Pancreas (tissue), 10 donors: ENCODE measurements around the gene DYNLT1. TPM values are rescaled to one million over a fixed set of nuclear protein-coding genes. Genes with fewer than 3 reads are reported as not detected.
A peak's percentile ranks its signal among the peaks of the same experiment; 100 is the strongest.
"Not testable (repeated sequence)": the region's sequence is repeated elsewhere in the genome, so short reads cannot be mapped to it uniquely, and the experiment has no call there.

Source experiments
- ATAC-seq, 4 donors: fragments of 200-7000 bp; cut with Tn5 transposase; one replicate each; pipeline versions ENCODE4 v1.8.0 to v1.9.1; 2020; ENCODE audit warnings: mild to moderate bottlenecking in 4 of 4, moderate library complexity in 4 of 4
- DNase-seq, 6 donors: peaks; one replicate each; pipeline ENCODE4 v3.0.0-alpha.2; 2020
- FAIRE-seq: peaks from 2 replicates; lab custom pipeline; 2012; peaks lifted over from hg19 to GRCh38; lab: Jason Lieb, UNC
- H3K27ac ChIP-seq, 4 donors: fragments of 200-600 bp; sonication (generic); 1 replicate in 3 of 4; 2 replicates in 1 of 4; pipeline versions ENCODE4 v1.5.0 to v1.8.0; 2020
- H3K27me3 ChIP-seq, 4 donors: fragments of 200-600 bp; one replicate each; pipeline ENCODE4 v1.8.0; 2021
- H3K36me3 ChIP-seq, 3 donors: fragments of 200-600 bp; sonication (generic) in 1 of 3; one replicate each; pipeline versions ENCODE4 v1.5.0 to v1.8.0; 2020 to 2021
- H3K4me1 ChIP-seq, 3 donors: fragments of 200-600 bp; one replicate each; pipeline ENCODE4 v1.8.0; 2021
- H3K4me3 ChIP-seq, 4 donors: fragments of 200-600 bp; sonication (generic) in 2 of 4; one replicate each; pipeline versions ENCODE4 v1.5.0 to v1.8.0; 2020 to 2021
- H3K9me3 ChIP-seq, 4 donors: fragments of 200-600 bp; one replicate each; pipeline ENCODE4 v1.8.0; 2021
- WGBS, 2 donors: extraction: QIAGEN DNeasy Blood & Tissue Kit; methylation state at CpG; one replicate each; pipeline ENCODE4 v1.1.7; 2013; 5-methylcytosine and 5-hydroxymethylcytosine counted together
- intact Hi-C, 3 donors: fragments of 100-400 bp; cut with DNase I; formaldehyde crosslinking; loops; one replicate each; pipeline versions ENCODE4 v1.11.1 to v1.14.2; 2022
- polyA plus RNA-seq, 2 donors: library from polyadenylated mRNA; stranded (reverse); fragments of 200-250 nt; gene quantifications; one replicate each; pipeline ENCODE4 v1.2.3, GENCODE V29; 2013
- total RNA-seq, 6 donors: library from RNA; stranded (reverse); fragmentation: NEBNext Ultra II Directional in 4 of 6; extraction: Animal tissue kit (Norgen Biotek cat#: 25700) in 4 of 6; gene quantifications; one replicate each; pipeline versions ENCODE4 v1.2.1 to v1.2.4, GENCODE V29; 2021 to 2023
- TF ChIP-seq, protein P1 (sequence below), 4 donors: fragments of 200-600 bp; sonication (generic) in 3 of 4; IDR thresholded peaks; one replicate each; pipeline versions ENCODE4 v1.5.0 to v1.8.0; 2021; ENCODE audit warnings: antibody characterized with exemption in 4 of 4
- donor health status: healthy with polysubstance abuse.
- donor health status: DM: no; HTN: no; CAD: no; lungs with moderate emphysema.
- donor health status: DM: no; HTN: no; CAD: no.
- donor health status: control.
- donor health status: control.
- donor health status: Bipolar disorder and iron deficiency.
- donor health status: DM: yes; HTN: yes; CAD: no.
- donor health status: DM: no; HTN: no; CAD: no.
- donor health status: DM: no; HTN: no; CAD: no.
- donor health status: DM: yes; HTN: yes; CAD: no.

DYNLT1 gene
- total and polyA plus RNA-seq, 8 donors = 19.0 to 80.9 (median 36.8) TPM

DNA sequence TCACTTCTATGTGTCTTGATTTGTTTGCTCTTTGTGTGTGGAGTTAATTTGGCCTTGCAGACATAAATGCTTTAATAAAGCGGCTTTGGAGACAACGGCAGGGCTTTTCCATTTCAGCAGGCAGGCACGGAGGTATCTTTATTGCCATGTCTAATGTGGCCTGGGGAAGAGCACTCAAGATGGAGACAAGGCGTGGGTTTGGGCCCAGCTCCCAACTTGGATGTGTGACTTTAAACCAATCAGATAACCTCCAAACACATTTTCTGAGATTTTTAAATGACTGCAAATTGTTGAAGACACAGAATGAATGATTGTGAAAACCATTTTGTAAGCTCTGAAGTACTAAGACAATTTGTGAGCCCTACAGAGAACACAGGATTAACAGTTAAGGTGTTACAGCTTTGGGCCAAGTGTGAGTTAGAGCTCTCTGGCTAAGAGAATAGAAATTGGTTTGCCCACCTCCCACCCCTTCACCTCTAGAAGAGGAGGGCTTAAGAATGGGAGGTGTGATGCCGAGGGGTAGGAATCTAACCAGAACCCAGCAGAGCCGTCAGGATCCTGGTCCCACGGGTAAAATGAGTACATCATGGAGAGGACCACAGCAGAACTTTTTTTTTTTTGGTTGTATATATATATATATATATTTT is 9.0 kb downstream of the DYNLT1 start:
- intact Hi-C loops = no loop called here
- FAIRE-seq (no peak), DNase-seq (no peak), ATAC-seq (no peak)
- TF ChIP-seq, protein P1, sequence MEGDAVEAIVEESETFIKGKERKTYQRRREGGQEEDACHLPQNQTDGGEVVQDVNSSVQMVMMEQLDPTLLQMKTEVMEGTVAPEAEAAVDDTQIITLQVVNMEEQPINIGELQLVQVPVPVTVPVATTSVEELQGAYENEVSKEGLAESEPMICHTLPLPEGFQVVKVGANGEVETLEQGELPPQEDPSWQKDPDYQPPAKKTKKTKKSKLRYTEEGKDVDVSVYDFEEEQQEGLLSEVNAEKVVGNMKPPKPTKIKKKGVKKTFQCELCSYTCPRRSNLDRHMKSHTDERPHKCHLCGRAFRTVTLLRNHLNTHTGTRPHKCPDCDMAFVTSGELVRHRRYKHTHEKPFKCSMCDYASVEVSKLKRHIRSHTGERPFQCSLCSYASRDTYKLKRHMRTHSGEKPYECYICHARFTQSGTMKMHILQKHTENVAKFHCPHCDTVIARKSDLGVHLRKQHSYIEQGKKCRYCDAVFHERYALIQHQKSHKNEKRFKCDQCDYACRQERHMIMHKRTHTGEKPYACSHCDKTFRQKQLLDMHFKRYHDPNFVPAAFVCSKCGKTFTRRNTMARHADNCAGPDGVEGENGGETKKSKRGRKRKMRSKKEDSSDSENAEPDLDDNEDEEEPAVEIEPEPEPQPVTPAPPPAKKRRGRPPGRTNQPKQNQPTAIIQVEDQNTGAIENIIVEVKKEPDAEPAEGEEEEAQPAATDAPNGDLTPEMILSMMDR (IDR thresholded peaks at IDR 0.05) = no peak
- Histone ChIP-seq H3K4me1 (peaks cover 0 to 7% (median 4%) of the 10 kb centered on the region in 3 donors), H3K27ac (no peak overlapping the region), H3K36me3 (peaks cover 0 to 16% (median 0%) of the 10 kb centered on the region in 3 donors), H3K27me3 (no peaks in the 10 kb centered on the region), H3K9me3 (no peaks in the 10 kb centered on the region), H3K4me3 (no peak overlapping the region)
- WGBS, 2 donors = 89 to 92% methylated on average over 7 of the region's 7 CpGs

DNA sequence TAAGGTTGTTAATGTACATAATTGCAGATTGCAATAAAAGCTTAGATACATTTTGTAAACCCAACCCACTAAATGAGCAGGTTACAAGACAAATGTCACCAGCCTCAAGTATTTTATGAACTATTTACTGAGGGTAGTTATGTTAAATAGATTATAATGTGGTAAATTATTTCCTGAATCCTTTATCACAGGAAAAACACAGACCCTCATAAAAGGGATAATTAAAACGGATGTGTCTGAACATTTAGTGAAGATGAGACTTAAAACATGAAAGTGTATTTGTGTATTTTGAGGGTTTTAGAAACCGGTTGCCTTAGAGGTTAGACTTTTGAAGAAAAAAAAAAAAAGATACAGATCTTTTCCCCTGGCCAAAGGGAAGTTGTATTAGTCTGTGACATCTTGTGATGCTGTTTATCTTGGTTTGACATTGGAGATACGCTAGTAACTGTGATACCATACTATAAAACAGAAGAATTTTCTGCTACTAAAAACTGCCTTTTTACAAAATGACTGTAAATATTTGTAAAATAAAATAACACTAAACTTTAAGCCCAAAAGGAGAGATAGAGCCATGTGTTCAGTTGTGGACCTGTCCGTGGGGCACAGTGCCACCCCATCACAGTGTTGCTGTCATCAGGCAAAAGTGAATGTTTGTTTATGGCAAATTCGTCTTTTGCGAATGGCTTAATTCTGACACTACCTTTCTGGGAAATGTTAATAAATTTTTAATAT is 9.7 kb downstream of the DYNLT1 start:
- FAIRE-seq (no peak), DNase-seq (no peak)
- H3K27me3 ChIP-seq = no peaks in the 10 kb centered on the region

DNA sequence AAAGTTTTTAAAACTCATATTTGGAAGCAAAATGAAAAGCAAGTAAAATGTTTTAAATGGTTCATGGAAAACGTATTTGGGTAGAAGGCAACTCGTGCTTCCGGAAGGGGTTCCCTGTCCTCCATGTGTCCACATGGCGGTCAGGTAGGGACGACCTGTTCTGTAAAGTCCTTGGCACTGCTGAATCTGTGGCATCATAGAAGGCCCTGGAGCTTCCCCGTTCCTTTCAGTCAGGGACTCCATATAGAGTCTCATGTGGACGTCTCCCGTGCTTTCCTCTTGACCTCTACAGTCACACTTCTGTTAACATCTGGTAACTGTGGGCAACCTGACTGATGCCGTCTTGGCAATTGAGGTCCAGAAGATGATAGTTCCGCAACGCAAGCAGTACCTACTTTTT is 11.4 kb downstream of the DYNLT1 start:
- Histone ChIP-seq H3K9me3 (no peaks in the 10 kb centered on the region), H3K4me1 (peaks cover 4 to 9% (median 9%) of the 10 kb centered on the region in 3 donors), H3K27me3 (no peaks in the 10 kb centered on the region), H3K36me3 (peaks cover 2 to 26% (median 3%) of the 10 kb centered on the region in 3 donors), H3K4me3 (no peak overlapping the region), H3K27ac (no peak overlapping the region)
- intact Hi-C loops = no loop called here
- TF ChIP-seq, protein P1 (IDR thresholded peaks at IDR 0.05) = no peak
- 85 to 90% methylated on average over 11 of the region's 11 CpGs for WGBS, 2 donors
- DNase-seq (no peak), FAIRE-seq (no peak), ATAC-seq (no peak)

More for the DNA sequence above, 9.7 kb downstream of the DYNLT1 start:
- H3K4me1 ChIP-seq = peaks cover 0 to 7% (median 4%) of the 10 kb centered on the region in 3 donors
- H3K27ac ChIP-seq = no peak overlapping the region
- 73 to 77% methylated on average over 6 of the region's 6 CpGs for WGBS, 2 donors
- no peaks in the 10 kb centered on the region for H3K9me3 ChIP-seq
- intact Hi-C loops = no loop called here
- H3K36me3 ChIP-seq = peaks cover 0 to 20% (median 0%) of the 10 kb centered on the region in 3 donors
- ATAC-seq = no peak
- no peak overlapping the region for H3K4me3 ChIP-seq
- TF ChIP-seq, protein P1 (IDR thresholded peaks at IDR 0.05) = no peak

DNA sequence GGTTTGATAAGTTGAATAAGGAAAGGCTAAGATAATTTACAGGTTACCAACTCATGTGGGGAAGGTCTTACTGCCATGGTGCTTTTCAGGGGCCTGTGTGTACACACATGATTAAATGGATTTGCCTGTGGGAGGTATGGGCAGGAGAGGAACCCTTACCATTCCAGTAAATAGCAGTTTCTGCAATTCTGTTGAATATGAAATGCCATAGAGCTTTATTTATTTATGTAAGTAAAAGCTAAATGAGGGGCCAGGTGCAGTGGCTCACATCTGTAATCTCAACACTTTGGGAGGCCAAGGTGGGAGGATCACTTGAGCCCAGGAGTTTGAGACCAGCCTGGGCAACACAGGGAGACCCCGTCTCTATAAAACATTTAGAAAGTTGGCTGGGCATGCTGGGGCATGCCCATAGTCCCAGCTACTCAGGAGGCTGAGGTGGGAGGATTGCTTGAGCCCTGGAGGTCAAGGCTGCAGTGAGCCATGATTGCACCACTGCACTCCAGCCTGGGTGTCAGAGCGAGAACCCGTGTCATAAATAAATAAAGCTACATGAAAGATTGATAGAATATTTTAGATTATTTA is 11.9 kb downstream of the DYNLT1 start:
- FAIRE-seq, ATAC-seq: not testable (repeated sequence)
- H3K27ac ChIP-seq = peak overlapping the region in 2 of 4 donors; percentile 48 to 57

More for the DNA sequence above, 11.9 kb downstream of the DYNLT1 start:
- H3K36me3 ChIP-seq = peaks cover 2 to 26% (median 3%) of the 10 kb centered on the region in 3 donors
- H3K9me3 ChIP-seq, H3K4me1 ChIP-seq, H3K4me3 ChIP-seq, DNase-seq, intact Hi-C loops, H3K27me3 ChIP-seq: not testable (repeated sequence)
- WGBS, 2 donors = 84 to 87% methylated on average over 3 of the region's 3 CpGs
